HG03378 (cell line): ENCODE data around the gene CYP24A1.
A peak's percentile ranks its signal among the peaks of the same experiment; 100 is the strongest.

Experiments used
- ATAC-seq: cut with Tn5 transposase; IDR thresholded peaks from one replicate; pipeline ENCODE4 v1.9.1; 2021; ENCODE audit warnings: mild to moderate bottlenecking, moderate library complexity; ENCODE audit not compliant: unreplicated experiment

Gene CYP24A1

GRCh38 chr20:54203281-54203680 lies 29.5 kb upstream of the CYP24A1 start:
- ATAC-seq: no peak

GRCh38 chr20:54201268-54201846 lies 27.6 kb upstream of the CYP24A1 start:
- no peak for ATAC-seq

GRCh38 chr20:54200487-54201267 lies 26.9 kb upstream of the CYP24A1 start:
- no peak for ATAC-seq

- ATAC-seq: peak; percentile 51
Observed at GRCh38 chr20:54199721-54200176, 26.0 kb upstream of the CYP24A1 start.

GRCh38 chr20:54199283-54199682 lies 25.5 kb upstream of the CYP24A1 start:
- no peak for ATAC-seq

- ATAC-seq: no peak
Observed at GRCh38 chr20:54197621-54198604, 24.1 kb upstream of the CYP24A1 start.

- ATAC-seq: peak; percentile 50
Observed at GRCh38 chr20:54195483-54196472, 22.0 kb upstream of the CYP24A1 start.

GRCh38 chr20:54194724-54195438 lies 21.1 kb upstream of the CYP24A1 start:
- no peak for ATAC-seq

- no peak for ATAC-seq
Observed at GRCh38 chr20:54193817-54194216, 20.0 kb upstream of the CYP24A1 start.

- ATAC-seq: no peak
Observed at GRCh38 chr20:54190217-54190616, 16.4 kb upstream of the CYP24A1 start.

GRCh38 chr20:54189630-54190029 lies 15.8 kb upstream of the CYP24A1 start:
- no peak for ATAC-seq

- ATAC-seq: no peak
Observed at GRCh38 chr20:54188132-54188849, 14.5 kb upstream of the CYP24A1 start.

GRCh38 chr20:54184904-54185626 lies 11.3 kb upstream of the CYP24A1 start:
- no peak for ATAC-seq

GRCh38 chr20:54184071-54184470 lies 10.3 kb upstream of the CYP24A1 start:
- ATAC-seq: no peak

GRCh38 chr20:54180931-54181330 lies 7.1 kb upstream of the CYP24A1 start:
- no peak for ATAC-seq

- no peak for ATAC-seq
Observed at GRCh38 chr20:54179946-54180345, 6.2 kb upstream of the CYP24A1 start.

GRCh38 chr20:54178256-54178655 lies 4.5 kb upstream of the CYP24A1 start:
- no peak for ATAC-seq

- no peak for ATAC-seq
Observed at GRCh38 chr20:54177378-54177777, 3.6 kb upstream of the CYP24A1 start.
